Measurements from ENCODE around the gene OGDH.

The OGDH gene

GRCh38 chr7:44637788-44638594, 31.6 kb downstream of the OGDH start:
- peak; percentile 51 for DNase-seq (ENCODE audit: low read depth)

- peak; percentile 69 for DNase-seq (ENCODE audit: low read depth)
Observed at GRCh38 chr7:44638611-44639557, 32.5 kb downstream of the OGDH start.

GRCh38 chr7:44639671-44640321, 33.4 kb downstream of the OGDH start:
- no peak for DNase-seq (ENCODE audit: low read depth)

- DNase-seq (ENCODE audit: low read depth) = no peak
Observed at GRCh38 chr7:44643206-44643605, 36.8 kb downstream of the OGDH start.

GRCh38 chr7:44645254-44645653, 38.8 kb downstream of the OGDH start:
- DNase-seq (ENCODE audit: low read depth) = no peak

GRCh38 chr7:44645696-44646095, 39.3 kb downstream of the OGDH start:
- DNase-seq (ENCODE audit: low read depth) = no peak

GRCh38 chr7:44646176-44646920, 39.9 kb downstream of the OGDH start:
- DNase-seq (ENCODE audit: low read depth) = no peak

GRCh38 chr7:44646921-44647636, 40.7 kb downstream of the OGDH start:
- DNase-seq (ENCODE audit: low read depth) = no peak

- no peak for DNase-seq (ENCODE audit: low read depth)
Observed at GRCh38 chr7:44647981-44648714, 41.7 kb downstream of the OGDH start.

GRCh38 chr7:44650242-44650641, 43.8 kb downstream of the OGDH start:
- no peak for DNase-seq (ENCODE audit: low read depth)

- no peak for DNase-seq (ENCODE audit: low read depth)
Observed at GRCh38 chr7:44650772-44651171, 44.3 kb downstream of the OGDH start.

- DNase-seq (ENCODE audit: low read depth) = no peak
Observed at GRCh38 chr7:44652535-44652934, 46.1 kb downstream of the OGDH start.

GRCh38 chr7:44654255-44654796, 47.9 kb downstream of the OGDH start:
- DNase-seq (ENCODE audit: low read depth) = no peak

GRCh38 chr7:44655341-44655740, 48.9 kb downstream of the OGDH start:
- DNase-seq (ENCODE audit: low read depth) = no peak

GRCh38 chr7:44658979-44659378, 52.6 kb downstream of the OGDH start:
- DNase-seq (ENCODE audit: low read depth) = no peak

- no peak for DNase-seq (ENCODE audit: low read depth)
Observed at GRCh38 chr7:44661233-44661632, 54.8 kb downstream of the OGDH start.

GRCh38 chr7:44664780-44665461, 58.5 kb downstream of the OGDH start:
- no peak for DNase-seq (ENCODE audit: low read depth)

GRCh38 chr7:44665531-44666213, 59.2 kb downstream of the OGDH start:
- no peak for DNase-seq (ENCODE audit: low read depth)

GRCh38 chr7:44666566-44666965, 60.1 kb downstream of the OGDH start:
- DNase-seq (ENCODE audit: low read depth) = no peak
